SK-N-MC (cell line): ENCODE results near the gene OR7D2.

Source experiments
- DNase-seq: peaks from one replicate; pipeline ENCODE4 v3.0.0-alpha.2; 2011; ENCODE audit warnings: low read depth, low spot score
- H3K27ac ChIP-seq: fragments of 200-600 bp; sonication (generic); 2 replicates; pipeline ENCODE4 v1.5.1; 2016; ENCODE audit warnings: mixed run types
- H3K36me3 ChIP-seq: fragments of 200-600 bp; sonication (generic); 2 replicates; pipeline ENCODE4 v1.6.1; 2017; ENCODE audit warnings: antibody characterized with exemption, low read length, mixed read lengths; ENCODE audit not compliant: insufficient read depth
- H3K4me3 ChIP-seq: fragments of 200-600 bp; sonication (generic); 2 replicates; pipeline ENCODE4 v1.5.1; 2016
- H3K9ac ChIP-seq: fragments of 200-600 bp; sonication (generic); 2 replicates; pipeline ENCODE4 v1.8.0; 2017; ENCODE audit warnings: mixed run types, mixed read lengths; ENCODE audit not compliant: insufficient read length
- H3K9me3 ChIP-seq: fragments of 200-600 bp; sonication (generic); 2 replicates; pipeline ENCODE4 v1.6.1; 2017; ENCODE audit warnings: low read depth, mild to moderate bottlenecking, antibody characterized with exemption, low read length, moderate library complexity, mixed read lengths
- EZH2 ChIP-seq: fragments of 200-600 bp; sonication (generic); IDR thresholded peaks from one replicate; pipeline ENCODE4 v1.6.1; 2017; ENCODE audit warnings: antibody characterized with exemption
- FOXP2 ChIP-seq: optimal IDR thresholded peaks from 2 replicates; pipeline ENCODE3; 2011; ENCODE audit warnings: mild to moderate bottlenecking, moderate library complexity; ENCODE audit not compliant: insufficient read depth; ENCODE audit errors: extremely low read length, control extremely low read depth
- POLR2AphosphoS5 ChIP-seq: IDR thresholded peaks from 2 replicates; pipeline ENCODE4 v1.6.1; 2012; ENCODE audit warnings: mild to moderate bottlenecking, low read depth, low read length, borderline replicate concordance

OR7D2 gene

GRCh38 chr19:9150650-9151049 lies 28.1 kb upstream of the OR7D2 start:
- H3K36me3 ChIP-seq = peaks cover 87% of the 10 kb centered on the region
- peaks cover 32% of the 10 kb centered on the region for H3K9me3 ChIP-seq

GRCh38 chr19:9151367-9151766 lies 27.4 kb upstream of the OR7D2 start:
- TF ChIP-seq EZH2 (no peak), POLR2AphosphoS5 (no peak), FOXP2 (no peak)
- no peak for DNase-seq
- H3K9ac ChIP-seq = no peak overlapping the region
- peaks cover 32% of the 10 kb centered on the region for H3K9me3 ChIP-seq
- no peak overlapping the region for H3K27ac ChIP-seq
- no peak overlapping the region for H3K4me3 ChIP-seq
- peaks cover 91% of the 10 kb centered on the region for H3K36me3 ChIP-seq

More at GRCh38 chr19:9150650-9151049, 28.1 kb upstream of the OR7D2 start:
- Histone ChIP-seq H3K9ac (no peak overlapping the region), H3K4me3 (no peak overlapping the region), H3K27ac (no peak overlapping the region)
- TF ChIP-seq EZH2 (no peak), FOXP2 (no peak), POLR2AphosphoS5 (no peak)
- DNase-seq = no peak

GRCh38 chr19:9155591-9155990 lies 23.2 kb upstream of the OR7D2 start:
- TF ChIP-seq EZH2 = no peak
- no peak for TF ChIP-seq POLR2AphosphoS5
- no peak for TF ChIP-seq FOXP2
- H3K9me3 ChIP-seq = peaks cover 34% of the 10 kb centered on the region

GRCh38 chr19:9156304-9156703 lies 22.5 kb upstream of the OR7D2 start:
- peaks cover 37% of the 10 kb centered on the region for H3K9me3 ChIP-seq
- TF ChIP-seq EZH2 = no peak

More at GRCh38 chr19:9155591-9155990, 23.2 kb upstream of the OR7D2 start:
- no peak overlapping the region for H3K9ac ChIP-seq
- no peak for DNase-seq
- no peak overlapping the region for H3K4me3 ChIP-seq
- H3K36me3 ChIP-seq = peaks cover 97% of the 10 kb centered on the region
- no peak overlapping the region for H3K27ac ChIP-seq

GRCh38 chr19:9159891-9160290 lies 18.9 kb upstream of the OR7D2 start:
- Histone ChIP-seq H3K4me3 (no peak overlapping the region), H3K27ac (no peak overlapping the region), H3K36me3 (peaks cover 97% of the 10 kb centered on the region), H3K9me3 (peaks cover 29% of the 10 kb centered on the region; the same call in 1 of the 2 replicates), H3K9ac (no peak overlapping the region)
- DNase-seq = no peak
- TF ChIP-seq EZH2 (no peak), POLR2AphosphoS5 (no peak), FOXP2 (no peak)

More at GRCh38 chr19:9156304-9156703, 22.5 kb upstream of the OR7D2 start:
- DNase-seq = no peak
- Histone ChIP-seq H3K9ac (no peak overlapping the region), H3K4me3 (no peak overlapping the region), H3K36me3 (peaks cover 97% of the 10 kb centered on the region), H3K27ac (no peak overlapping the region)

DNA sequence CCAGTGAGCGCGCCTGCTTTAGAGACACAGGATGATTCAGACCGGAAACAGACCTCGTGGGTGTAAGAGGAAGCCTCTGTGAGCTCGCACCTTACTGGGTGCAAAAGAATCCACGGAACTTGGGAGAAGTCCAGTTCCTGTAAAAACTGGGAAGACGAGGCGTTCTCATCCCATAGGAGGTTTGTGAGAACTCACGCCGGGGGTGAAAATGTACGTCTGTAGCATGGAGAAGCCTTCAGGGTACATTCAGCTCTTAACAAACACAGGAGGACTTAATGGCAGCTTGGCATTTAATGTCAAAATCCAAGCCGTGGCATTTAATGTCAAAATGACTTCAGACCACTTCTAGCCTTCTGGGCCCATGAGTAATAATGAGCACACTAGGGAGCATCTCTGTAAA lies 17.4 kb upstream of the OR7D2 start:
- no peak overlapping the region for H3K27ac ChIP-seq
- no peak overlapping the region for H3K9ac ChIP-seq
- DNase-seq = no peak
- no peak for TF ChIP-seq FOXP2
- H3K9me3 ChIP-seq = peaks cover 28% of the 10 kb centered on the region; the same call in 1 of the 2 replicates
- H3K4me3 ChIP-seq = no peak overlapping the region
- H3K36me3 ChIP-seq = peaks cover 88% of the 10 kb centered on the region

DNA sequence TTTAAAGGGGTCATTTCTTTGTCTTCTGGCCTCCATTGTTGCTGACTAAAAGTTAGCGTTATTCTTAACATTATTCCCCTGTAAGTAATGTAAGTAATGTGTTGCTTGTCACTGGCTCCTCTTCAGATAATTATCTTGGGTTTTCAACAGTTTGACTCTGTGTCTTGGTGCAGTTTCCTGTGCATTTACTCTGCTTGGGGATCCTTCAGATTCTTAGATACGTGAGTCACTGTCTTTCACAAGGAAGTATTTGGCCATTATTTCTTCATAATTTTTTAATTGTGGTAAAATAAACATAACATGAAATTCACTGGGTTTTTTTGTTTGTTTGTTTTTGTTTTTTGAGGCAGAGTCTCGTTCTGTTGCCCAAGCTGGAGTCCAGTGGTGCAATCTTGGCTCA lies 13.5 kb upstream of the OR7D2 start:
- H3K36me3 ChIP-seq = peaks cover 53% of the 10 kb centered on the region
- no peak overlapping the region for H3K9ac ChIP-seq
- H3K4me3 ChIP-seq = no peak overlapping the region
- H3K9me3 ChIP-seq = peaks cover 10% of the 10 kb centered on the region; the same call in 1 of the 2 replicates
- TF ChIP-seq POLR2AphosphoS5 (no peak), FOXP2 (no peak), EZH2 (no peak)
- no peak overlapping the region for H3K27ac ChIP-seq
- DNase-seq = no peak

- DNase-seq = no peak
- Histone ChIP-seq H3K27ac (no peak overlapping the region), H3K9ac (no peak overlapping the region), H3K9me3 (0 out of 2 replicates have a peak, but pooled peaks cover 5% of the 10 kb centered on the region), H3K36me3 (peaks cover 38% of the 10 kb centered on the region), H3K4me3 (no peak overlapping the region)
- TF ChIP-seq POLR2AphosphoS5 (no peak), EZH2 (no peak), FOXP2 (no peak)
These were observed 11.9 kb upstream of the OR7D2 start for GRCh38 chr19:9166846-9167245.

DNA sequence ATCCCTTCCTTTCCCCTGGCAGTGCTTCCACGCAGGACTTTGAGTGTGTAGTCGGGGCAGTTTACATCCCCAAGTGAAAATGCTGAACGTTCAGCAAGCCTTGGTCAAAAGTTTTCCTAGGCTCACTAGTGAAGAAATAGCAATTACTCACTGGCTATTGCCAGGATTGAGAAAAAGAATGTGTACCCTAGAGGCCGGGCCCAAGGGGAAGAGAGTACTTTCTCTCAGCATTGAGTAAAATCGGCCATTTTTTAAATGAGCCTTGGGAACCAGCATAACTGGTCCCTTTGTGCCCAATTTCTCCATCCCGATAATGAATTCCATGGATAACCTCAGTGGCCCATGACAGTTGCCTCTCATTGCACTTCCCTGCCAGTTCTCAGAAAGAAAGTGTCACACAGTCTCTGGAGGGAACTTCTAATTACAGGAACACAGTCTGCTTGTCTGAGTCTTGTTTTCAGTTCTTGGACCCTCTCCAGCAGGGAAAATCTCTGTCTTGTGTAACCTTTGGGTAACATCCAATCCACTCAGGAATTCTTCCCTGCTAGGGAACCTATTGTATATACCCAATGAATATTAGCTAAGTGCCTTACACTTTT lies 7.3 kb upstream of the OR7D2 start:
- H3K9ac ChIP-seq = no peak overlapping the region
- no peak for TF ChIP-seq EZH2
- no peak for TF ChIP-seq POLR2AphosphoS5
- no peak for TF ChIP-seq FOXP2
- H3K27ac ChIP-seq = no peak overlapping the region
- no peak overlapping the region for H3K4me3 ChIP-seq
- no peaks in the 10 kb centered on the region for H3K9me3 ChIP-seq
- H3K36me3 ChIP-seq = peaks cover 3% of the 10 kb centered on the region; the same call in 1 of the 2 replicates
- DNase-seq = no peak
